Liver (tissue), 9 donors: ENCODE data around the gene NCLN. TPM values are rescaled to one million over a fixed set of nuclear protein-coding genes. Genes with fewer than 3 reads are reported as not detected.
"Not testable (repeated sequence)": the region's sequence is repeated elsewhere in the genome, so short reads cannot be mapped to it uniquely, and the experiment has no call there.

Experiments used
- DNase-seq: peaks from one replicate; pipeline ENCODE4 v3.0.0-alpha.2; 2017; ENCODE audit warnings: low spot score
- H3K27ac ChIP-seq, 2 donors: one replicate each; pipeline ENCODE4 v1.7.0; 2013; ENCODE audit warnings: inconsistent platforms in 2 of 2, low read length in 2 of 2, control low read depth in 1 of 2, low read depth in 1 of 2, mild to moderate bottlenecking in 1 of 2
- H3K27me3 ChIP-seq, 4 donors: one replicate each; pipeline versions ENCODE4 v1.6.1 to v1.7.0; 2013; ENCODE audit warnings: low read length in 3 of 4, inconsistent platforms in 1 of 4, mild to moderate bottlenecking in 1 of 4, moderate library complexity in 1 of 4; ENCODE audit not compliant: control insufficient read depth in 4 of 4, insufficient read depth in 4 of 4
- H3K36me3 ChIP-seq, 4 donors: one replicate each; pipeline versions ENCODE4 v1.6.1 to v1.7.0; 2013; ENCODE audit warnings: low read length in 3 of 4, mild to moderate bottlenecking in 3 of 4, low read depth in 1 of 4, moderate library complexity in 1 of 4; ENCODE audit not compliant: control insufficient read depth in 4 of 4, insufficient read depth in 3 of 4
- H3K4me1 ChIP-seq, 4 donors: one replicate each; pipeline versions ENCODE4 v1.6.1 to v1.7.0; 2013; ENCODE audit warnings: low read length in 3 of 4, mild to moderate bottlenecking in 3 of 4, moderate library complexity in 1 of 4; ENCODE audit not compliant: control insufficient read depth in 4 of 4, insufficient read depth in 4 of 4
- H3K4me3 ChIP-seq, 3 donors: one replicate each; pipeline versions ENCODE4 v1.6.1 to v1.7.0; 2013; ENCODE audit warnings: low read length in 3 of 3, control low read depth in 1 of 3, low read depth in 1 of 3, mild to moderate bottlenecking in 1 of 3
- H3K9ac ChIP-seq, 2 donors: one replicate each; pipeline ENCODE4 v1.7.0; 2013; ENCODE audit warnings: low read length in 2 of 2, mild to moderate bottlenecking in 2 of 2, moderate library complexity in 2 of 2, control low read depth in 1 of 2, low read depth in 1 of 2
- H3K9me3 ChIP-seq, 4 donors: one replicate each; pipeline versions ENCODE4 v1.6.1 to v1.7.0; 2013; ENCODE audit warnings: low read length in 3 of 4; ENCODE audit not compliant: control insufficient read depth in 4 of 4
- EGR1 ChIP-seq, 2 donors: IDR thresholded peaks; 2 replicates each; pipeline ENCODE4 v1.6.1; 2016 to 2018; ENCODE audit warnings: antibody characterized with exemption in 2 of 2, low read depth in 2 of 2
- FOXA1 ChIP-seq: IDR thresholded peaks from 2 replicates; pipeline ENCODE4 v1.6.1; 2016; ENCODE audit warnings: antibody characterized with exemption
- FOXA2 ChIP-seq: IDR thresholded peaks from 2 replicates; pipeline ENCODE4 v1.6.1; 2016; ENCODE audit warnings: antibody characterized with exemption
- GABPA ChIP-seq, 2 donors: IDR thresholded peaks in 1 of 2; conservative IDR thresholded peaks in 1 of 2; 2 replicates each; pipeline ENCODE4 v1.6.1; 2016; ENCODE audit warnings: antibody characterized with exemption in 2 of 2, mild to moderate bottlenecking in 1 of 2, moderate library complexity in 1 of 2
- HNF4A ChIP-seq, 2 donors: conservative IDR thresholded peaks; 2 replicates each; pipeline ENCODE4 v1.6.1; 2016; ENCODE audit warnings: antibody characterized with exemption in 2 of 2, mild to moderate bottlenecking in 2 of 2
- HNF4G ChIP-seq: IDR thresholded peaks from 2 replicates; pipeline ENCODE4 v1.6.1; 2016; ENCODE audit warnings: antibody characterized with exemption
- JUND ChIP-seq, 2 donors: IDR thresholded peaks; 2 replicates each; pipeline ENCODE4 v1.6.1; 2016; ENCODE audit warnings: antibody characterized with exemption in 2 of 2
- NR2F2 ChIP-seq: IDR thresholded peaks from 2 replicates; pipeline ENCODE4 v1.6.1; 2016; ENCODE audit warnings: antibody characterized with exemption
- RAD21 ChIP-seq, 2 donors: IDR thresholded peaks; 2 replicates each; pipeline ENCODE4 v1.6.1; 2016; ENCODE audit warnings: antibody characterized with exemption in 2 of 2, mild to moderate bottlenecking in 2 of 2
- RXRA ChIP-seq, 2 donors: IDR thresholded peaks; 2 replicates each; pipeline ENCODE4 v1.6.1; 2017 to 2018; ENCODE audit warnings: antibody characterized with exemption in 2 of 2, mild to moderate bottlenecking in 1 of 2
- SP1 ChIP-seq: IDR thresholded peaks from 2 replicates; pipeline ENCODE4 v1.6.1; 2018; ENCODE audit warnings: antibody characterized with exemption, mild to moderate bottlenecking
- TAF1 ChIP-seq: conservative IDR thresholded peaks from 2 replicates; pipeline ENCODE4 v1.6.1; 2016; ENCODE audit warnings: antibody characterized with exemption, mild to moderate bottlenecking
- YY1 ChIP-seq: IDR thresholded peaks from 2 replicates; pipeline ENCODE4 v1.6.1; 2016; ENCODE audit warnings: antibody characterized with exemption, mild to moderate bottlenecking
- WGBS: extraction: QIAGEN DNeasy Blood & Tissue Kit; methylation state at CpG from one replicate; pipeline ENCODE4 v1.1.7; 2013; 5-methylcytosine and 5-hydroxymethylcytosine counted together
- polyA plus RNA-seq, 2 donors: library from polyadenylated mRNA; stranded (reverse) in 1 of 2; unstranded in 1 of 2; fragments of 200-250 nt in 1 of 2; fragments of >200 nt in 1 of 2; fragmentation: Nextera tagmentation in 1 of 2; extraction: Ambion mirVana in 1 of 2; gene quantifications; one replicate each; pipeline versions ENCODE4 v1.2.1 to v1.2.3, GENCODE V29; 2013 to 2015
- total RNA-seq, 2 donors: library from RNA; depleted of rRNA; stranded (reverse); fragments of >200 nt; gene quantifications; one replicate each; pipeline ENCODE4 v1.2.3, GENCODE V29; 2014
- TF ChIP-seq, protein P1 (sequence below): IDR thresholded peaks from 2 replicates; pipeline ENCODE4 v1.6.1; 2016; ENCODE audit warnings: antibody characterized with exemption
- TF ChIP-seq, protein P2 (sequence below): fragments of 150-350 bp; IDR thresholded peaks from 2 replicates; pipeline ENCODE4 v1.5.1; 2017; ENCODE audit warnings: improper control_type of control experiment, low read depth, low read length; ENCODE audit not compliant: missing input control
- TF ChIP-seq, protein P3 (sequence below): IDR thresholded peaks from 2 replicates; pipeline ENCODE4 v1.6.1; 2016; ENCODE audit warnings: antibody characterized with exemption
- TF ChIP-seq, protein P4 (sequence below): IDR thresholded peaks from 2 replicates; pipeline ENCODE4 v1.6.1; 2016; ENCODE audit warnings: antibody characterized with exemption
- donor health status: healthy.
- donor health status: healthy.
- donor health status: healthy.
- donor health status: healthy.
- donor health status: healthy.

Gene NCLN
- total and polyA plus RNA-seq, 4 donors: 29.5 to 50.8 (median 38.4) TPM

DNA sequence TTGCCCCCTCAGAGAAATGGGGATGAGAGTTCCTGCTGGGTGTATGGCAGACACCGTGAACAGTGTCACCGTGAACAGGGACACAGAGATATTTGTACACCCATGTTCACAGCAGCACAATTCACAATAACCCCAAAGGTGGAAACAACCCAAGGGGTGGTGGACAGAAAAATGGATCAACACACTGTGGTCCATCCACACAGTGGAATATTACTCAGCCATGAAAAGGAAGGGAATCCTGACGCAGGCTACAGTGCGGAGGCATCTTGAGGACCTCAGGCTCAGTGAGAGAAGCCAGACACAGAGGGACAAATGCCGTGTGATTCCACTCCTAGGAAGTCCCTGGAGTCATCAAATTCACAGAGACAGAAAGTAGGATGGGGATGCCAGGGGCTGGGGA, 31.1 kb downstream of the NCLN start:
- Histone ChIP-seq H3K4me1 (no peaks in the 10 kb centered on the region), H3K9ac (no peak overlapping the region), H3K27me3 (no peaks in the 10 kb centered on the region), H3K36me3 (no peaks in the 10 kb centered on the region), H3K4me3 (no peak overlapping the region), H3K9me3 (no peaks in the 10 kb centered on the region), H3K27ac (no peak overlapping the region)
- TF ChIP-seq FOXA2: no peak
- TF ChIP-seq, protein P1, sequence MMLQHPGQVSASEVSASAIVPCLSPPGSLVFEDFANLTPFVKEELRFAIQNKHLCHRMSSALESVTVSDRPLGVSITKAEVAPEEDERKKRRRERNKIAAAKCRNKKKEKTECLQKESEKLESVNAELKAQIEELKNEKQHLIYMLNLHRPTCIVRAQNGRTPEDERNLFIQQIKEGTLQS: no peak
- TF ChIP-seq RAD21 (IDR thresholded peaks at IDR 0.05): no peak
- TF ChIP-seq, protein P2, sequence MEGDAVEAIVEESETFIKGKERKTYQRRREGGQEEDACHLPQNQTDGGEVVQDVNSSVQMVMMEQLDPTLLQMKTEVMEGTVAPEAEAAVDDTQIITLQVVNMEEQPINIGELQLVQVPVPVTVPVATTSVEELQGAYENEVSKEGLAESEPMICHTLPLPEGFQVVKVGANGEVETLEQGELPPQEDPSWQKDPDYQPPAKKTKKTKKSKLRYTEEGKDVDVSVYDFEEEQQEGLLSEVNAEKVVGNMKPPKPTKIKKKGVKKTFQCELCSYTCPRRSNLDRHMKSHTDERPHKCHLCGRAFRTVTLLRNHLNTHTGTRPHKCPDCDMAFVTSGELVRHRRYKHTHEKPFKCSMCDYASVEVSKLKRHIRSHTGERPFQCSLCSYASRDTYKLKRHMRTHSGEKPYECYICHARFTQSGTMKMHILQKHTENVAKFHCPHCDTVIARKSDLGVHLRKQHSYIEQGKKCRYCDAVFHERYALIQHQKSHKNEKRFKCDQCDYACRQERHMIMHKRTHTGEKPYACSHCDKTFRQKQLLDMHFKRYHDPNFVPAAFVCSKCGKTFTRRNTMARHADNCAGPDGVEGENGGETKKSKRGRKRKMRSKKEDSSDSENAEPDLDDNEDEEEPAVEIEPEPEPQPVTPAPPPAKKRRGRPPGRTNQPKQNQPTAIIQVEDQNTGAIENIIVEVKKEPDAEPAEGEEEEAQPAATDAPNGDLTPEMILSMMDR: no peak
- TF ChIP-seq TAF1: no peak
- no peak for TF ChIP-seq EGR1 (IDR thresholded peaks at IDR 0.05; ENCODE audit: low read depth in 2 of 2)
- WGBS: 91% methylated on average over 5 of the region's 5 CpGs
- DNase-seq: no peak

- Histone ChIP-seq H3K9ac (no peak overlapping the region), H3K27me3 (no peaks in the 10 kb centered on the region), H3K4me1 (peaks cover 0 to 2% (median 0%) of the 10 kb centered on the region in 4 donors), H3K36me3 (no peaks in the 10 kb centered on the region), H3K9me3 (no peaks in the 10 kb centered on the region), H3K27ac (no peak overlapping the region), H3K4me3 (no peak overlapping the region)
- 79% methylated on average over 12 of the region's 12 CpGs for WGBS
- no peak for DNase-seq
- TF ChIP-seq HNF4G (no peak), EGR1 (IDR thresholded peaks at IDR 0.05; ENCODE audit: low read depth in 2 of 2) (no peak)
Observed at GRCh38 chr19:3220576-3220975, 34.8 kb downstream of the NCLN start.

GRCh38 chr19:3221576-3221975, 35.8 kb downstream of the NCLN start:
- H3K36me3 ChIP-seq, DNase-seq, H3K4me3 ChIP-seq, H3K4me1 ChIP-seq, H3K9ac ChIP-seq, H3K9me3 ChIP-seq, H3K27me3 ChIP-seq, H3K27ac ChIP-seq: not testable (repeated sequence)
- 83% methylated on average over 5 of the region's 5 CpGs for WGBS

GRCh38 chr19:3222709-3223108, 37.0 kb downstream of the NCLN start:
- Histone ChIP-seq H3K9me3 (no peaks in the 10 kb centered on the region), H3K27ac (no peak overlapping the region), H3K4me3 (no peak overlapping the region), H3K4me1 (peaks cover 0 to 2% (median 0%) of the 10 kb centered on the region in 4 donors), H3K36me3 (no peaks in the 10 kb centered on the region), H3K27me3 (peaks cover 0 to 2% (median 0%) of the 10 kb centered on the region in 4 donors), H3K9ac (no peak overlapping the region)
- no peak for DNase-seq
- 91% methylated on average over 5 of the region's 5 CpGs for WGBS
- TF ChIP-seq RAD21 (IDR thresholded peaks at IDR 0.05) (no peak), FOXA2 (no peak), RXRA (IDR thresholded peaks at IDR 0.05) (no peak), GABPA (IDR thresholded peaks at IDR 0.05 in 1 of 2, conservative IDR thresholded peaks at IDR 0.05 in 1 of 2) (no peak), NR2F2 (no peak), HNF4A (conservative IDR thresholded peaks at IDR 0.05) (no peak), FOXA1 (no peak), HNF4G (no peak), YY1 (no peak), EGR1 (IDR thresholded peaks at IDR 0.05; ENCODE audit: low read depth in 2 of 2) (no peak), JUND (IDR thresholded peaks at IDR 0.05) (no peak), SP1 (no peak)
- TF ChIP-seq, protein P3, sequence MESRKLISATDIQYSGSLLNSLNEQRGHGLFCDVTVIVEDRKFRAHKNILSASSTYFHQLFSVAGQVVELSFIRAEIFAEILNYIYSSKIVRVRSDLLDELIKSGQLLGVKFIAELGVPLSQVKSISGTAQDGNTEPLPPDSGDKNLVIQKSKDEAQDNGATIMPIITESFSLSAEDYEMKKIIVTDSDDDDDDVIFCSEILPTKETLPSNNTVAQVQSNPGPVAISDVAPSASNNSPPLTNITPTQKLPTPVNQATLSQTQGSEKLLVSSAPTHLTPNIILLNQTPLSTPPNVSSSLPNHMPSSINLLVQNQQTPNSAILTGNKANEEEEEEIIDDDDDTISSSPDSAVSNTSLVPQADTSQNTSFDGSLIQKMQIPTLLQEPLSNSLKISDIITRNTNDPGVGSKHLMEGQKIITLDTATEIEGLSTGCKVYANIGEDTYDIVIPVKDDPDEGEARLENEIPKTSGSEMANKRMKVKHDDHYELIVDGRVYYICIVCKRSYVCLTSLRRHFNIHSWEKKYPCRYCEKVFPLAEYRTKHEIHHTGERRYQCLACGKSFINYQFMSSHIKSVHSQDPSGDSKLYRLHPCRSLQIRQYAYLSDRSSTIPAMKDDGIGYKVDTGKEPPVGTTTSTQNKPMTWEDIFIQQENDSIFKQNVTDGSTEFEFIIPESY: no peak
- TF ChIP-seq, protein P1: no peak
- TF ChIP-seq, protein P2: no peak
- TF ChIP-seq, protein P4, sequence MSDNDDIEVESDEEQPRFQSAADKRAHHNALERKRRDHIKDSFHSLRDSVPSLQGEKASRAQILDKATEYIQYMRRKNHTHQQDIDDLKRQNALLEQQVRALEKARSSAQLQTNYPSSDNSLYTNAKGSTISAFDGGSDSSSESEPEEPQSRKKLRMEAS: no peak
